WERI-Rb-1 (cell line): ENCODE measurements around the gene SPATA13.
"Not testable (repeated sequence)": the region's sequence is repeated elsewhere in the genome, so short reads cannot be mapped to it uniquely, and the experiment has no call there.

Experiments
- DNase-seq: peaks from one replicate; pipeline ENCODE4 v3.0.0-alpha.2; 2020
- H3K27ac ChIP-seq: fragments of 250-450 bp; sonication (Bioruptor Pico); 2 replicates; pipeline ENCODE4 v1.5.1; 2020; ENCODE audit warnings: mild to moderate bottlenecking, moderate library complexity
- H3K27me3 ChIP-seq: fragments of 250-450 bp; sonication (Bioruptor Pico); 2 replicates; pipeline ENCODE4 v1.5.1; 2021; ENCODE audit warnings: mild to moderate bottlenecking, low read depth, moderate library complexity; ENCODE audit not compliant: insufficient read depth, severe bottlenecking
- H3K36me3 ChIP-seq: fragments of 250-450 bp; sonication (Bioruptor Pico); 2 replicates; pipeline ENCODE4 v1.5.1; 2020; ENCODE audit warnings: mild to moderate bottlenecking, moderate library complexity
- H3K4me3 ChIP-seq: 2 replicates; pipeline ENCODE4 v1.5.1; 2011; ENCODE audit warnings: low read depth, mild to moderate bottlenecking, control low read depth, low read length
- H3K9me3 ChIP-seq: fragments of 250-450 bp; sonication (Bioruptor Pico); 2 replicates; pipeline ENCODE4 v1.5.1; 2021; ENCODE audit warnings: mild to moderate bottlenecking, moderate library complexity; ENCODE audit not compliant: severe bottlenecking
- CTCF ChIP-seq: IDR thresholded peaks from 2 replicates; pipeline ENCODE4 v1.5.1; 2011; ENCODE audit warnings: low read depth, mild to moderate bottlenecking, control low read depth, inconsistent platforms, low read length

The SPATA13 gene

GRCh38 chr13:24203811-24204210 lies 43.3 kb downstream of the SPATA13 start:
- Histone ChIP-seq H3K36me3 (no peaks in the 10 kb centered on the region), H3K27me3 (no peaks in the 10 kb centered on the region), H3K27ac (no peak overlapping the region), H3K9me3 (no peaks in the 10 kb centered on the region), H3K4me3 (no peak overlapping the region)
- DNase-seq = no peak
- TF ChIP-seq CTCF = no peak

GRCh38 chr13:24205076-24205475 lies 44.6 kb downstream of the SPATA13 start:
- DNase-seq, H3K4me3 ChIP-seq, H3K27ac ChIP-seq, H3K36me3 ChIP-seq, H3K27me3 ChIP-seq, H3K9me3 ChIP-seq: not testable (repeated sequence)

DNA sequence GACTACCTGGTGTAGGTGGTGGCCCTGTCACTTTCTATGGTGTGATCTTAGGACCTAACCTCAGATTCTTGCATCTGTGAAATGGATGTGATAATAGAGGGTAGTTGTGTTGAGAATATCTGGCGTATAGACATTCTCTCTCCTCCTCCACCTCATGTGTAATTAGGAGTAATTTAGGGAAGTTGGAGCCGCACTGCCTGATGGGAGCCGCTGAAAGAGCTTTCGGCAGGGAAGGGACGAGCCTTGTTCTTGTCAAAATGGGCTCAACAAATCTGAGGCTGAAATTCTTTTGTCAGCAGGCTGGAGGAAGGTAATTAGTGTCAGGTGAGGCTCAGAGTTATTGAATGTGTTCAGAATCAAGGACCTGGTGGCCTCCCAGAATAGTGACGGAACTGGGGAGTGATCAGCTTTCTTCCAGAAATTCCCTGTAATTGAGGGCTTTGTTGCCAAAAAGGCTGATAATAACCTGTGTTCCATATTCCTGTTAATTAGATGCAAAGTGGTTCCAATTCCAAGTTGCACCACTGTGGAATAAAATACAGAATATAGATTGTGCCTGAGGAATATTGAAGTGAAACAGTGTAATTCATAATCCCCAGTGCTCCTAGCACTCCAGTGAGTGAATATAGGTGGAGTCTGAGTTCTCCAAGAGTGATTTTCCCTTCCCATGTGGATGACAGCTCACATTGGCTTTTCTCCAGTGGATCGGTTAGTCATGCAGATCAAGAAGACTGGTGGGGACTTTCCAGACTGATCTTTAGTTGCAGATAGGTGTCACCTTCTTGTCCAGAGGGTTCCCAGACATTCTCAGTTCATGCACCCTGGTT lies 47.5 kb downstream of the SPATA13 start:
- DNase-seq = no peak
- Histone ChIP-seq H3K4me3 (no peak overlapping the region), H3K27ac (no peak overlapping the region), H3K36me3 (no peaks in the 10 kb centered on the region), H3K9me3 (no peaks in the 10 kb centered on the region), H3K27me3 (no peaks in the 10 kb centered on the region)
- no peak for TF ChIP-seq CTCF

GRCh38 chr13:24209138-24209537 lies 48.6 kb downstream of the SPATA13 start:
- no peak for DNase-seq
- no peaks in the 10 kb centered on the region for H3K36me3 ChIP-seq
- no peak for TF ChIP-seq CTCF
- no peaks in the 10 kb centered on the region for H3K9me3 ChIP-seq
- no peak overlapping the region for H3K4me3 ChIP-seq
- no peak overlapping the region for H3K27ac ChIP-seq
- H3K27me3 ChIP-seq = no peaks in the 10 kb centered on the region

DNA sequence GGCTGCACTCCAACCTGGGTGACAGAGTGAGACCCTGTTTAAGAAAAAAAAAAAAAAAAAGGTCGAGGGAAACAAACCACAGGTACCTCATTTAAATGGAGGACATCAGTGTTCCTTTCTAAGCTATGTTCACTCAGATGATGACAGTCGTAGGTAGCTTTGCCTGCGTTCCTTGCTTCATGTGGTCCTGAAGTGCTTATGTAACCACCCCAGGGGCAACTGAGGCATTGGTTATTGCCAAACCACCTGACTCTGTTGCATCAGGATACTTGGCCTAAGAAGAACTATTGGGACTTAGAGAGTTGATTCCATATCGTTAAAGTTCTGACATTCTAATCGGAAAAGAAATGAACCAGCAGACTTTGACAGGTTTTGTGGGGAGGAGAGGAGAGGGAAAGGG lies 51.7 kb downstream of the SPATA13 start:
- no peaks in the 10 kb centered on the region for H3K36me3 ChIP-seq
- H3K9me3 ChIP-seq = no peaks in the 10 kb centered on the region
- H3K27me3 ChIP-seq = no peaks in the 10 kb centered on the region
- no peak for DNase-seq
- no peak for TF ChIP-seq CTCF
- H3K27ac ChIP-seq = no peak overlapping the region
- H3K4me3 ChIP-seq = no peak overlapping the region

- Histone ChIP-seq H3K4me3 (no peak overlapping the region), H3K27ac (no peak overlapping the region), H3K9me3 (no peaks in the 10 kb centered on the region), H3K27me3 (no peaks in the 10 kb centered on the region), H3K36me3 (no peaks in the 10 kb centered on the region)
- TF ChIP-seq CTCF = no peak
- DNase-seq = no peak
These were observed 52.2 kb downstream of the SPATA13 start for GRCh38 chr13:24212674-24213073.
